NCI-H1105 treated with DMSO at 0.1 percent for 48 hours (cell line): Measurements from ENCODE around the gene ACBD4.

Experiments
- DNase-seq: peaks from one replicate; lab custom pipeline; 2025; lab: John Stamatoyannopoulos, UW

ACBD4 gene

DNA sequence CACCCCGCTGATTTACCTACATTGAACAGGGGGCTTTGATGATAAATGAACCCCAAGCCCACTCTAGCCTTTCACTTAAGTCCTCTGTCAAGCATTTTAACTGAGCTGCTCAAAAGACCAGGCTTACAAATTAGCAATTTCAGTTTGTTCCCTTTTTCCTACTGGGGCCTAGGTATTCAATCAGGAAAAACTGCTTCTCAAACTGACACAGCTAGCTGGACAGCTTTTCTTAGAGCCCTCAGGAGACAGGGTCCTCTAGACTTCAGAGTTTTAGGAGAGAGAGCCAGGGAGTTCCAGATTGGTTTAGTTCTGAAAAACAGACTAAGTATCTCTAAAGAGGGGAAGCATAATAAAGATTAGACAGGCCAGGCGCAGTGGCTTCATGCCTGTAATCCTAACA is 20.0 kb downstream of the ACBD4 start:
- no peak for DNase-seq

DNA sequence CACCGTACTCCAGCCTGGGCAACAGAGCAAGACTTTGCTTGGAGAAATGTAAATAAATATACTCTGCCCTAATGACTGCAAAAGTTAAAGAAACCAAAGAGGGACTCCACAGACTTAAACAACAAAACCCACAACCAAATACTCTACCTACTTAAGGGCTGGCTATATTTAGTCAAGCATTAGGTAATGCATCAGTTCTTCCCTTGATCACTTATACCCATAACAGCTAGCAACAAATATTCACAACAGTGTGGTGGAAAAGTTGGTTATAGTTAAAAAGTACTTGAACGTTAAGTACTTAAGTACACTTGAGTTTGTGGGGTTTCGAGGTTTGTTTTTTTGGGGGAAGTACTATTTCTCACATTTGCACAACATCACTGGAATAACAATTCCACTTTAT is 20.8 kb downstream of the ACBD4 start:
- no peak for DNase-seq

GRCh38 chr17:45160447-45161287 is 25.2 kb downstream of the ACBD4 start:
- peak; percentile 71 for DNase-seq

DNA sequence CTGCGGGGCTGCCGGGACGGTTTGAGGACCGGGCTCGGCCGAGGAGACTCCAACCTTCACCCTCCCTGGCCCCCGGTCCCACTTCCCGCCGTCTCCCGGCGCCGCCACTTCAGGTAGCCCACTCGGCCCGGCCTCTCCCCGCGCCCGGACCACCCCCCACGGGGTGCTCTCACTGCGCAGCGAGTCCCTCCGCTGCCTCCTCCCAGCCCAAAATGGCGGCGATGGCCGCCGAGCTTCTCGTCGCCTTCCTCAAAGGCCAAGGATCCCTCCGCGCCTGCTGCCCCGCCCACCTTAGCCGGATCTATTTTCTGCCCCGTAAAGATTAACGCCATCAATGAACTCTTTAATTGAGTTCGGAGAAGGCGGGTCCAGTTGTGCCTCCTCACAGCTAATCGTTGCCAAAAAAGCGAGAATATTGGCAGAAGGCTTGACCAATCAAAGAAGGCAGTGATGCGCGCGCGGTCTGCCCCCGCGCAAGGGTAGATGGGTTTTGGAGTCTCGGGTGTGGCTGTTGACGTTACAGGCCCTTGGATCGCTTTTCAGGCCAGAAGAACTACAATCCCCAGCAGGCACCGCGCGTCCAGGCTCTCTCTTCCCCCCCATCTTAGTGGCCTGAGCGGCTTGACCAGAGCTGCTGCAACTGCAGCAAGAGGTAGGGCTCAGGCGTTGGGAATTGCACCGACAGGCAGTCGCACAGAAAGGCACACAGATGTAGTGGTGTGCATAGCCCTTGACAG is 26.0 kb downstream of the ACBD4 start, which contains the start of gene HEXIM2:
Gene HEXIM2, plus strand, starts transcription at position 588 of the 737 bp plus-strand sequence. CDS start 919 bp downstream, outside the sequence.
- DNase-seq, result peak; percentile 99

GRCh38 chr17:45162025-45162687 is 26.7 kb downstream of the ACBD4 start:
- DNase-seq, result no peak

GRCh38 chr17:45164734-45165269 is 29.3 kb downstream of the ACBD4 start:
- DNase-seq, result no peak

- no peak for DNase-seq
These were observed 33.7 kb downstream of the ACBD4 start for GRCh38 chr17:45168991-45169752.

DNA sequence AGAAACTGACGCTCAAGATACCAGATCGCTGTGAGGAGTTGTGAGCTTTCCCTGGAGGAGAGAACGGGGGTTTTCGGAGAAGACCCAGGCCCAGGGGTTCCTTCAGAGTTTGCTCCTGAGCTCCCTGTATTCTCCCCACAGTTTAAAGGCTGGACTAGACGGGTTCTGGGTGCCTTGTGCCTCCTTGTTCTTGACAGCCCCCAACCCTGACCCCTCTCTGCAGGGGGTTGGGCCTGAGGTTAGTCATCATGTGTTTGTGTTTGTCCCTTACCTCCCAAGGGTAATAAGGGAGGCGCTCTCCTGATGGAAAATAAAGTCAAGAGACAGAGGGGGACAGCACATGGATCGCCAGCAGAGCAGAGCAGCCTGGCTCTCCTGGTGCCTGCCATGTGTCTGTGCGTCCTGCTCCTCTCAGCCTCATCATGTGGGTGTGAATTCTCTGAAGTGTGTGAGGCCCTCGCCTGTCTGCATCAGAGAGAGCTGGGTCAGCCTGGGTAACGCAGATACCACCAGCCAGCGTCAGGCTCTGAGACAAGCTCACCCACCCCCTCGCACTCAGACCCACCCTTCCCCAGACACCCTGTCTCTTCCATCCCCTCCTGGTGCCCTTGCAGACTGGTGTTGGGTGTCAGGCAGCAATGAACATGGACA is 34.9 kb downstream of the ACBD4 start:
- no peak for DNase-seq

GRCh38 chr17:45170931-45171337 is 35.4 kb downstream of the ACBD4 start:
- no peak for DNase-seq

- no peak for DNase-seq
These were observed 36.1 kb downstream of the ACBD4 start for GRCh38 chr17:45171338-45172231.

GRCh38 chr17:45172232-45172540 is 36.7 kb downstream of the ACBD4 start:
- DNase-seq, result no peak

DNA sequence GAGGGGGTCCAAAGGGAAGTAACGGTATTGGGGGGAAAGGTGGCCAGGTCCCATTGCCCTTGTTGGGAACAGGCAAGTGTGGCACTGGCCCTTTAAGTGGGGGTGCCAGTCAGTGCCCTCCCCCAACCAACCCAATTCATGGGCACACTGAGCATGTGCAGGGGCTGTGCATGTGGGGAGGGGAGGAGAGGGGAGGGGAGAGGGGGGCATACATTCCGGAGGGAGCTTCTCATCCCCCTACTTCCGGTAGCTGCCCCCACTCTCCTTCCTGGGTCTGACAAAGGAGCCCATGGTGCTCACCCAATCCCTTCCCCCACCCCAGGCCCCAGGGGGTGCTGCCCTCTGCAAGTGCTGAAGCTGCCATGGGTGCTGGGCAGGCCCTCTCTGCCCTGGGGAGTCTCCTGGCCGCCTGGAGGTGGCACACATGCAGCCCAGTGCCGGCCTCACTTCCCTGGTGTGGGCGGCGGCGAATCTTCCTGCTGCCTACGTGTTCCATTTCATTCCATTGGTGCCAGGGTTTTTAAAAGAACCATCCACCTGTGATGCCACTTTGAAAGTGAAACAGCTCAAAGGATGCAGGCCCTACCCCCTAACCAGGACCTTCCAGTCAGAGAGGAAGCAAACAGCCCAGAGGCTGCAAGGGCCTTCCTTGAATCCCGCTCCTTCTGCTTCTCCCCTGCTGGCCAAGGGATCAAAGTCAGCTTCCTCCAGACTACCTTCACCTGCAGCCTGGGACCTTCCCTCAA is 37.2 kb downstream of the ACBD4 start:
- no peak for DNase-seq

DNA sequence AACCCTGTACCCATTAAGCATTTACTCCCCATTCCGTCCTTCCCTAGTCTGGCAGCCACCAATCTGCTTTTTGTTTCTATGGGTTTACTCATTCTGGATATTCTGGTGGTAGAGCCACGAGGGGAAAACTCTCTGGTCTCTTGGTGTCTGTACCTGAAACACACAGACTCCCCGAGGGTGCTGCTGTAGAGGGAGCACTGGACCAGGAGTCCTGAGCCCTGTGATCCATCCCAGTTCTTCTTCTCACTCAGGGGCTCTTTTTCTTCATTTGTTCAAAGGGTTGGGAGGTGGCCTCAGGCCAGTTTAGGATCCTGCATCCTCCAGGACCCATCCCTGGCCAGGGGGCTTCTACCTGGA is 40.2 kb downstream of the ACBD4 start:
- no peak for DNase-seq

DNA sequence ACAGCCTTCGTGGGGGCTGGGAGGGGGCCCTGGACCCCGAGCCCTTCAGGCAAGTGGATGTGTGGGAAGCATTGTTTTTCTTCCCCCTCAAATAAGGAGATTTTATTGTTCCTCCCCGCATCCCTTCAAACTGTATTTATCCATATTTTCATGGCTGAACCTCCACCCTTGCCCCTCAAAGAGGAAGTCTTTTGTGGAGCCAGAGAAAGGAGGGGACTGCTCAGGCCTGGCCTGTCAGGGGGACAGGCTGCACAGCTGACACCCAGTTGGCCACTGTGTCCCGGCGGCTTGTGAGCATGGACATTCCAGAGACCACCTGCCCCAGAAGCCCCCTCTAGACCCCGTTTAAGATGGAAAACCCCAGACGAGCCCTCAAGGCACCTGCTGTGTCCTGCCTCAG is 42.1 kb downstream of the ACBD4 start:
- DNase-seq, result no peak

DNA sequence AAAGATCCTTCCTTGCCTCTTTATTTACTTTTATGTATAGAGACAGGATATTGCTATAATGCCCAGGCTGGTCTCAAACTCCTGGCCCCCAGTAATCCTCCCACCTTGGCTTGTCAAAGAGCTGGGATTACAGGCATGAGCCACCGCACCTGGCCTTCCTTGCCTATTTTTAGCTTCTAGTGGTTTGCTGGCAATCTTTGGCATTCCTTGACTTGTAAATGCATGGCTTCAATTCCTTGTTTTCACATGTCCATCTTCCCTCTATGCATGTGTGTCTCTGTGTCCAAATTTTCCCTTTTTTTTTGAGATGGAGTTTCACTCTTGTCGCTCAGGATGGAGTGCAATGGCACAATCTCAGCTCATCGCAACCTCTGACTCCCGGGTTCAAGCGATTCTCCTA is 48.7 kb downstream of the ACBD4 start:
- no peak for DNase-seq

DNA sequence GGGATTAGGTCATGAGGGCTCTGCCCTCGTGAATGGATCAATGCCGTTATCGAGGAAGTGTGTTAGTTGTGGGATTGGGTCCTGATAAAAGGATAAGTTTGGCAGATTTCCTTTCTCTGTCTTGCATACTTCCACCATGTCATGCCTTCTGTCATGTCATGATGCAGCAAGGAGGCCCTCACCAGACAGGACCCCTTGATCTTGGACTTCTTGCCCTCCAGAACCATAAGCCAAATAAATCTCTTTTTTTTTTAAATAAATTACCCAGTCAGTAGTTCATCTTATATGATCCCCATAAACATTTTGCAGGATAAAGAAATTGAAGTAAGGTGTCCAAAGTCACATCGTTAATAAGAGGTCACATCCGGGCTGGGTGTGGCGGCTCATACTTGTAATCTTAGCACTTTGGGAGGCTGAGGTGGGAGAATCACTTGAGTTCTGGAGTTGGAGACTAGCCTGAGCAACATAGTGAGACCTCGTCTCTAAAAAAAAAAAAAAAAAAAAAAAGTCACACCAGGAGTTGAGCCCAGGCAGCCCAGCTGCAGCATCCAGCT is 51.4 kb downstream of the ACBD4 start:
- DNase-seq, result no peak

- no peak for DNase-seq
These were observed 53.5 kb downstream of the ACBD4 start for GRCh38 chr17:45189009-45189408.

DNA sequence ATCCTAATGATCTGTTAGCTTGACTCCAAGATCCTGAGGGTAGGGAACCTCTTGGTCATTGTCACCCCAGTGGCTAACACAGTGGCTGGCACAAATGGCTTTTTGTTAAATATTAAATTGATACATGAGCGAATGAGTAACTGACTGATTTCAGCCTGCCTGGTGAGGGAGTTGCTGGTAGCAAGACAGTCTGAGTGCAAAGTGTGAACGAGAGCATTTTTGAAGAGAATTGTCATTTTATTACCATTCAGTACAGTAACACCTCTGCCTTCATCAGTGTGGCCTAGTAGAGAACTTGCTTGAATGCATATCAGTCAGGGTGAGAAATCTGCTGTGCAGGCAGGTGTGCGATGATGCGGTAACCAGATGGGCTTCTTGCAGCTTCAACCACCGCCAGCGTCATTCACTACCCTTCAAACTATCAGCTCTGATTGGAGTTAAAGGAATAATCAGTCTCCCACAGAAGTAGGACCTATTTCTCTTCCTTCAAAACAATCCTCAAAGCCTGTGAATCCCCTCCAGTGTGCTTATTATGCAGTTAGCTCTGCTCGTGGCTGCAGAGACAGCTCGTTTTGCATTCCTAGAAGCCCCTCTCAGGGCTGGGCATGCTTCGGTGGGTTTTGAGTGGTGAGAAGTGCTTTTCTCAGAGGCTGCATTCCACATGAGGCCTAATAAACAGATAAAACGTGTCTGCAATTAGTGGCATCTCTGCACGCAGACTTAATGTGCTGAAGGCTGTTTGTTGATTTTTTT is 55.2 kb downstream of the ACBD4 start:
- DNase-seq, result no peak
